GM12865 (cell line): ENCODE data around the gene DNAAF1.

Experiments used
- DNase-seq: peaks from one replicate; pipeline ENCODE4 v3.0.0; 2010; ENCODE audit warnings: low read depth
- H3K4me3 ChIP-seq: 2 replicates; pipeline ENCODE4 v1.5.1; 2011; ENCODE audit warnings: mild to moderate bottlenecking, low read depth, low read length, control low read depth
- CTCF ChIP-seq: IDR thresholded peaks from 2 replicates; pipeline ENCODE4 v1.5.1; 2011; ENCODE audit warnings: low read length, control low read depth, low read depth, inconsistent platforms; ENCODE audit not compliant: insufficient read depth; ENCODE audit errors: missing control alignments

DNAAF1 gene

GRCh38 chr16:84220851-84221250 is 75.7 kb downstream of the DNAAF1 start:
- no peak for DNase-seq
- H3K4me3 ChIP-seq = no peak overlapping the region
- no peak for TF ChIP-seq CTCF

- no peak for DNase-seq
- H3K4me3 ChIP-seq = no peak overlapping the region
- TF ChIP-seq CTCF = no peak
Observed at GRCh38 chr16:84223456-84223855, 78.3 kb downstream of the DNAAF1 start.

- H3K4me3 ChIP-seq = no peak overlapping the region
- no peak for DNase-seq
- TF ChIP-seq CTCF = no peak
Observed at GRCh38 chr16:84224554-84224953, 79.4 kb downstream of the DNAAF1 start.

GRCh38 chr16:84225126-84225525 is 80.0 kb downstream of the DNAAF1 start:
- DNase-seq = no peak

GRCh38 chr16:84225571-84225970 is 80.5 kb downstream of the DNAAF1 start:
- no peak for DNase-seq
- no peak overlapping the region for H3K4me3 ChIP-seq
- TF ChIP-seq CTCF = no peak

More at GRCh38 chr16:84225126-84225525, 80.0 kb downstream of the DNAAF1 start:
- TF ChIP-seq CTCF = no peak
- H3K4me3 ChIP-seq = no peak overlapping the region

GRCh38 chr16:84226026-84226425 is 80.9 kb downstream of the DNAAF1 start:
- no peak for DNase-seq
- no peak overlapping the region for H3K4me3 ChIP-seq
- no peak for TF ChIP-seq CTCF
